GM21381 (cell line): ENCODE data around the gene SEMA6D.

Experiments used
- ATAC-seq: cut with Tn5 transposase; IDR thresholded peaks from one replicate; pipeline ENCODE4 v1.9.1; 2021; ENCODE audit warnings: mild to moderate bottlenecking, moderate library complexity; ENCODE audit not compliant: unreplicated experiment

The SEMA6D gene

GRCh38 chr15:47781527-47781926 is 64.2 kb downstream of the SEMA6D start:
- ATAC-seq = no peak

- no peak for ATAC-seq
Observed at GRCh38 chr15:47784820-47785219, 67.5 kb downstream of the SEMA6D start.

GRCh38 chr15:47786371-47786770 is 69.1 kb downstream of the SEMA6D start:
- ATAC-seq = no peak

- no peak for ATAC-seq
Observed at GRCh38 chr15:47787875-47788274, 70.6 kb downstream of the SEMA6D start.

GRCh38 chr15:47788685-47789084 is 71.4 kb downstream of the SEMA6D start:
- ATAC-seq = no peak

- no peak for ATAC-seq
Observed at GRCh38 chr15:47791161-47791560, 73.9 kb downstream of the SEMA6D start.

GRCh38 chr15:47792231-47792630 is 74.9 kb downstream of the SEMA6D start:
- no peak for ATAC-seq

- ATAC-seq = no peak
Observed at GRCh38 chr15:47794252-47794914, 77.1 kb downstream of the SEMA6D start.

GRCh38 chr15:47795864-47796263 is 78.6 kb downstream of the SEMA6D start:
- ATAC-seq = no peak

GRCh38 chr15:47796339-47796738 is 79.0 kb downstream of the SEMA6D start:
- no peak for ATAC-seq

GRCh38 chr15:47796830-47797229 is 79.5 kb downstream of the SEMA6D start:
- no peak for ATAC-seq

- no peak for ATAC-seq
Observed at GRCh38 chr15:47801522-47801921, 84.2 kb downstream of the SEMA6D start.

GRCh38 chr15:47802216-47802615 is 84.9 kb downstream of the SEMA6D start:
- no peak for ATAC-seq

- ATAC-seq = no peak
Observed at GRCh38 chr15:47803767-47804166, 86.5 kb downstream of the SEMA6D start.

- ATAC-seq = no peak
Observed at GRCh38 chr15:47804733-47805132, 87.4 kb downstream of the SEMA6D start.

GRCh38 chr15:47806008-47806407 is 88.7 kb downstream of the SEMA6D start:
- no peak for ATAC-seq

GRCh38 chr15:47811172-47811571 is 93.9 kb downstream of the SEMA6D start:
- ATAC-seq = no peak

GRCh38 chr15:47812470-47812999 is 95.2 kb downstream of the SEMA6D start:
- peak; percentile 82 for ATAC-seq

- peak; percentile 82 for ATAC-seq
Observed at GRCh38 chr15:47813748-47814384, 96.6 kb downstream of the SEMA6D start.

GRCh38 chr15:47814620-47815019 is 97.3 kb downstream of the SEMA6D start:
- no peak for ATAC-seq

GRCh38 chr15:47817969-47818548 is 100.8 kb downstream of the SEMA6D start:
- no peak for ATAC-seq

- no peak for ATAC-seq
Observed at GRCh38 chr15:47819158-47819557, 101.9 kb downstream of the SEMA6D start.
